Testis (tissue), 3 donors: ENCODE results near the gene PROKR2. TPM values are rescaled to one million over a fixed set of nuclear protein-coding genes. Genes with fewer than 3 reads are reported as not detected.

ENCODE experiments used
- DNase-seq: peaks from one replicate; pipeline ENCODE4 v3.0.0-alpha.2; 2019
- H3K27ac ChIP-seq, 2 donors: fragments of 200-600 bp; sonication (generic); one replicate each; pipeline ENCODE4 v1.5.1; 2019
- H3K27me3 ChIP-seq: fragments of 200-600 bp; sonication (generic); one replicate; pipeline ENCODE4 v1.5.1; 2019
- H3K36me3 ChIP-seq: fragments of 200-600 bp; sonication (generic); one replicate; pipeline ENCODE4 v1.5.1; 2017; ENCODE audit warnings: low read depth; ENCODE audit errors: missing control alignments
- H3K4me1 ChIP-seq: fragments of 200-600 bp; sonication (generic); one replicate; pipeline ENCODE4 v1.5.1; 2019
- H3K4me3 ChIP-seq, 2 donors: fragments of 200-600 bp; sonication (generic); one replicate each; pipeline ENCODE4 v1.5.1; 2017 to 2019
- H3K9me3 ChIP-seq: fragments of 200-600 bp; sonication (generic); one replicate; pipeline ENCODE4 v1.5.1; 2017
- CTCF ChIP-seq, 3 experiments: fragments of 450-650 bp in 2 of 3; fragments of 200-600 bp in 1 of 3; sonication (generic) in 1 of 3; IDR thresholded peaks; one replicate each; pipeline ENCODE4 v1.5.1; 2016 to 2019; ENCODE audit warnings: antibody characterized with exemption in 3 of 3, mild to moderate bottlenecking in 2 of 3, moderate library complexity in 1 of 3
- POLR2A ChIP-seq: fragments of 450-650 bp; IDR thresholded peaks from one replicate; pipeline ENCODE4 v1.6.1; 2017; ENCODE audit warnings: antibody characterized with exemption, mild to moderate bottlenecking, moderate library complexity
- WGBS, 2 donors: methylation state at CpG; one replicate each; pipeline ENCODE4 v1.1.5; 2018; 5-methylcytosine and 5-hydroxymethylcytosine counted together
- intact Hi-C: fragments of 100-400 bp; cut with DNase I; formaldehyde crosslinking; loops from one replicate; pipeline ENCODE4 v1.15.1; 2023; ENCODE audit warnings: low total_unique reads
- polyA plus RNA-seq: library from polyadenylated mRNA; stranded (reverse); fragments of 350-450 nt; fragmentation: Illumina TruSeq; extraction: RNeasy Lipid Tissue Mini Kit (QIAGEN cat#74804); gene quantifications from one replicate; pipeline ENCODE4 v1.2.3, GENCODE V29; 2014; ENCODE audit warnings: low read depth, low replicate concordance; ENCODE audit not compliant: insufficient read depth
- total RNA-seq, 2 donors: library from RNA; depleted of rRNA; stranded (reverse); fragments of >200 nt; gene quantifications; one replicate each; pipeline ENCODE4 v1.2.3, GENCODE V29; 2016

PROKR2 gene
- total and polyA plus RNA-seq, 3 donors from 2014 or later, result 0.31 to 0.71 (median 0.66) TPM

- DNase-seq, result no peak
- H3K4me1 ChIP-seq, result no peaks in the 10 kb centered on the region
- no peak overlapping the region for H3K27ac ChIP-seq
- H3K36me3 ChIP-seq, result no peaks in the 10 kb centered on the region
- no peaks in the 10 kb centered on the region for H3K9me3 ChIP-seq
- TF ChIP-seq CTCF (IDR thresholded peaks at IDR 0.05) (no peak), POLR2A (no peak)
- H3K27me3 ChIP-seq, result no peaks in the 10 kb centered on the region
- 88 to 91% methylated on average over 4 of the region's 4 CpGs for WGBS, 2 donors
- intact Hi-C loops, result no loop called here
- H3K4me3 ChIP-seq, result no peak overlapping the region
Observed at GRCh38 chr20:5349448-5349847, 32.7 kb upstream of the PROKR2 start.

- no peaks in the 10 kb centered on the region for H3K4me1 ChIP-seq
- TF ChIP-seq CTCF (IDR thresholded peaks at IDR 0.05) (no peak), POLR2A (no peak)
- intact Hi-C loops, result no loop called here
- no peaks in the 10 kb centered on the region for H3K9me3 ChIP-seq
- no peak overlapping the region for H3K27ac ChIP-seq
- no peaks in the 10 kb centered on the region for H3K27me3 ChIP-seq
- H3K4me3 ChIP-seq, result no peak overlapping the region
- DNase-seq, result no peak
- WGBS, 2 donors, result 65 to 74% methylated on average over 4 of the region's 4 CpGs
- no peaks in the 10 kb centered on the region for H3K36me3 ChIP-seq
Observed at GRCh38 chr20:5342021-5342420, 25.3 kb upstream of the PROKR2 start.

- Histone ChIP-seq H3K9me3 (no peaks in the 10 kb centered on the region), H3K27ac (no peak overlapping the region), H3K4me1 (no peaks in the 10 kb centered on the region), H3K36me3 (no peaks in the 10 kb centered on the region), H3K4me3 (no peak overlapping the region), H3K27me3 (no peaks in the 10 kb centered on the region)
- DNase-seq, result no peak
- TF ChIP-seq CTCF (IDR thresholded peaks at IDR 0.05) (no peak), POLR2A (no peak)
- intact Hi-C loops, result no loop called here
- WGBS, 2 donors, result 80 to 94% methylated on average over 3 of the region's 3 CpGs
Observed at GRCh38 chr20:5331340-5331739, 14.6 kb upstream of the PROKR2 start.

- DNase-seq, result no peak
- H3K36me3 ChIP-seq, result no peaks in the 10 kb centered on the region
- no peak overlapping the region for H3K27ac ChIP-seq
- no peaks in the 10 kb centered on the region for H3K9me3 ChIP-seq
- TF ChIP-seq CTCF (IDR thresholded peaks at IDR 0.05), result no peak
- no peak for TF ChIP-seq POLR2A
- intact Hi-C loops, result no loop called here
- no peaks in the 10 kb centered on the region for H3K27me3 ChIP-seq
- WGBS, 2 donors, result 48 to 59% methylated on average over 3 of the region's 3 CpGs
- H3K4me3 ChIP-seq, result no peak overlapping the region
- H3K4me1 ChIP-seq, result no peaks in the 10 kb centered on the region
Observed at GRCh38 chr20:5328268-5328667, 11.5 kb upstream of the PROKR2 start.

GRCh38 chr20:5327356-5327755 is 10.6 kb upstream of the PROKR2 start:
- H3K4me3 ChIP-seq, result no peak overlapping the region
- no peaks in the 10 kb centered on the region for H3K9me3 ChIP-seq
- no peaks in the 10 kb centered on the region for H3K27me3 ChIP-seq
- no peak for DNase-seq
- H3K4me1 ChIP-seq, result no peaks in the 10 kb centered on the region
- TF ChIP-seq CTCF (IDR thresholded peaks at IDR 0.05) (no peak), POLR2A (no peak)
- no peaks in the 10 kb centered on the region for H3K36me3 ChIP-seq
- intact Hi-C loops, result no loop called here
- no peak overlapping the region for H3K27ac ChIP-seq
- WGBS, 2 donors, result 79 to 85% methylated on average over 3 of the region's 3 CpGs
